ENCODE measurements around the gene KPNA4.

GRCh38 chr3:160455846-160456245 lies 109.5 kb downstream of the KPNA4 start:
- no peak for TF ChIP-seq POLR2AphosphoS5 (IDR thresholded peaks at IDR 0.05)
- no peak for TF ChIP-seq CTCF (IDR thresholded peaks at IDR 0.05)
- no peak for TF ChIP-seq EP300 (IDR thresholded peaks at IDR 0.05; ENCODE audit: low read depth)
- no peak for TF ChIP-seq POLR2A (IDR thresholded peaks at IDR 0.05)
